HS-27A (cell line): ENCODE measurements around the gene SEPTIN14.
"Not testable (repeated sequence)": the region's sequence is repeated elsewhere in the genome, so short reads cannot be mapped to it uniquely, and the experiment has no call there.

Experiments used
- DNase-seq: peaks from one replicate; pipeline ENCODE4 v3.0.0-alpha.2; 2012; ENCODE audit warnings: low read depth, missing footprints

The SEPTIN14 gene

GRCh38 chr7:55784151-55784550 is 78.4 kb downstream of the SEPTIN14 start:
- no peak for DNase-seq

GRCh38 chr7:55778631-55779030 is 83.9 kb downstream of the SEPTIN14 start:
- DNase-seq: no peak

DNA sequence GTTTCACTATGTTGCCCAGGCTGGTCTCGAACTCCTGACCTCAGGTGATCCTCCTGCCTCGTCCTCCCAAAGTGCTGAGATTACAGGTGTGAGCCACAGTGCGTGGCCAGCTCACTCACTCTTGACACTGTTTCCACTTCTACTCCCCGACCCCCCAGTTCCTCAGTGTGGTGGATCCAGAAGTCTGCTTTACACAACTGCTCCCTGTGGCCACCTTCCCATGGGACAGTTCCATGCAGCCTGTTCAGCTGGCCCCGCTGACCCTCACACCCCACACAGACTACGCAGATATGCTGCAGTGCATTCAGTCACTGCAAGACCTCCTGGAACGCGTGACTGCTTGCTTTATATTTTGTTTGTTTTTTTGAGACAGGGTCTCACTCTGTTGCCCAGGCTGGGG is 86.4 kb downstream of the SEPTIN14 start:
- DNase-seq: no peak

GRCh38 chr7:55775051-55775420 is 87.5 kb downstream of the SEPTIN14 start:
- DNase-seq: no peak

DNA sequence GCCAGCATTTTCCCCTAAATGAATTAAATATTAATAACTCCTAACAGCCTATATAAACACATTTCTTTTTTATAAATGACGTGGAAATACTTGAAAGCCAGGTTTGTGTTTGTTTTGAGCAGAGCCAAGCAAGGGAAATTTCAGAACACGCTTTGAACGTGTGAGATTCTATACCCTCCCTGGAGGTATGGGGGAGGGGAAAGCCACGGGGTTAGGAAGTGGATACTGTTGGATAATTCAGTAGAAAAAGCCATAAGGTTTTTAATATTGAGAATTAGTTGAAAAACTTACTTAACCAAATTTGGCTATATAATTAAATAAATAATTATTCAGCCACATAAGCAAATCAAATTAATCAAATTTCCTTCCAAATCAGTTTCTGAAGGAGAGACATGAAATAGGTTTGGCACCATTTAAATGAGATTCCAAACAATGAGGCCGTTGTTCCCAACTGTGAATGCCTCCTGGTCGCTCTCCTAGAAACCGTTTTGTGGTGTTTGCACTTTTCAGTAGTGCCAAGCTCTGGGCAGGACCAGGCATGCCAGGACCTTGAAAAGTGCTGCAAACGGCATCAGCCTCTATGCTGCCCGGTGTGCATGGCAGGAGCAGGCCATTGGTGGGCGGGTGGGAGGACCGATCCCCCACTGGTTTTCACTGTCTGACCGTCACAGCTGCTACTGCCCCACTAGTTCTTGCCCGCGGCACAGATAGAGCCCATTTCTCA is 88.1 kb downstream of the SEPTIN14 start:
- no peak for DNase-seq

- DNase-seq: no peak
These were observed 91.8 kb downstream of the SEPTIN14 start for GRCh38 chr7:55770778-55771177.

GRCh38 chr7:55753274-55753862 is 109.2 kb downstream of the SEPTIN14 start:
- DNase-seq: not testable (repeated sequence)

GRCh38 chr7:55744706-55745105 is 117.8 kb downstream of the SEPTIN14 start:
- not testable (repeated sequence) for DNase-seq
